HEK293 (cell line): ENCODE data around the gene ADA.

Experiments used
- CTCF ChIA-PET: fragments of 350-600 bp; formaldehyde crosslinking; extraction: SDS; loops from one replicate; lab custom pipeline; 2021; ENCODE audit warnings: antibody characterized with exemption; lab: Yijun Ruan, JAX
- POLR2A ChIA-PET: fragments of 300-600 bp; formaldehyde crosslinking; extraction: SDS; loops from one replicate; lab custom pipeline; 2020; ENCODE audit warnings: antibody characterized with exemption, inconsistent platforms; lab: Yijun Ruan, JAX
- H3K27ac ChIP-seq: fragments of 200-500 bp; sonication (Bioruptor generic); 2 replicates; pipeline ENCODE4 v1.5.1; 2014; ENCODE audit warnings: low read depth, low read length, control low read depth, inconsistent platforms; ENCODE audit errors: extremely low read depth
- H3K36me3 ChIP-seq, 2 experiments: fragments of 200-500 bp in 1 of 2; sonication (Bioruptor generic) in 1 of 2; 1 replicate in 1 of 2; 2 replicates in 1 of 2; pipeline ENCODE4 v1.5.1; 2014 to 2017; ENCODE audit warnings: inconsistent platforms in 2 of 2, low read length in 2 of 2; ENCODE audit not compliant: control insufficient read depth in 2 of 2, insufficient read depth in 1 of 2
- H3K4me1 ChIP-seq: fragments of 200-500 bp; sonication (Bioruptor generic); 2 replicates; pipeline ENCODE4 v1.5.1; 2014; ENCODE audit warnings: mild to moderate bottlenecking, low read length, inconsistent platforms; ENCODE audit not compliant: control insufficient read depth, insufficient read depth
- H3K4me3 ChIP-seq: 2 replicates; pipeline ENCODE4 v1.5.1; 2011; ENCODE audit warnings: low read depth, mild to moderate bottlenecking, control low read depth, low read length, moderate library complexity
- H3K9me3 ChIP-seq: fragments of 200-500 bp; sonication (Bioruptor generic); 2 replicates; pipeline ENCODE4 v1.5.1; 2014; ENCODE audit warnings: low read depth, low read length, inconsistent platforms; ENCODE audit not compliant: control insufficient read depth, insufficient read depth
- GLI4 ChIP-seq: fragments of 450-650 bp; formaldehyde crosslinking; IDR thresholded peaks from 2 replicates; pipeline ENCODE4 v1.5.1; 2016; ENCODE audit warnings: missing biosample characterization, missing genetic modification characterization
- SCRT1 ChIP-seq: fragments of 450-650 bp; formaldehyde crosslinking; IDR thresholded peaks from 2 replicates; pipeline ENCODE4 v1.5.1; 2016; ENCODE audit warnings: missing biosample characterization, missing genetic modification characterization, borderline replicate concordance
- SCRT2 ChIP-seq: fragments of 450-650 bp; formaldehyde crosslinking; IDR thresholded peaks from 2 replicates; pipeline ENCODE4 v1.5.1; 2016; ENCODE audit warnings: missing biosample characterization, missing genetic modification characterization
- TSHZ1 ChIP-seq: fragments of 450-650 bp; formaldehyde crosslinking; IDR thresholded peaks from 2 replicates; pipeline ENCODE4 v1.5.1; 2016; ENCODE audit warnings: missing biosample characterization, missing genetic modification characterization, borderline replicate concordance
- ZBTB48 ChIP-seq: fragments of 450-650 bp; formaldehyde crosslinking; IDR thresholded peaks from 2 replicates; pipeline ENCODE4 v1.5.1; 2016; ENCODE audit warnings: missing biosample characterization, missing genetic modification characterization
- ZFP69B ChIP-seq: fragments of 450-650 bp; formaldehyde crosslinking; IDR thresholded peaks from 2 replicates; pipeline ENCODE4 v1.5.1; 2016; ENCODE audit warnings: missing biosample characterization, missing genetic modification characterization
- ZNF10 ChIP-seq: fragments of 450-650 bp; formaldehyde crosslinking; IDR thresholded peaks from 2 replicates; pipeline ENCODE4 v1.5.1; 2017; ENCODE audit warnings: missing biosample characterization, missing genetic modification characterization
- ZNF26 ChIP-seq: fragments of 450-650 bp; formaldehyde crosslinking; IDR thresholded peaks from 2 replicates; pipeline ENCODE4 v1.5.1; 2016; ENCODE audit warnings: missing biosample characterization, missing genetic modification characterization
- ZNF280D ChIP-seq: fragments of 450-650 bp; formaldehyde crosslinking; IDR thresholded peaks from 2 replicates; pipeline ENCODE4 v1.5.1; 2016; ENCODE audit warnings: missing biosample characterization, missing genetic modification characterization
- ZNF362 ChIP-seq: fragments of 450-650 bp; formaldehyde crosslinking; IDR thresholded peaks from 2 replicates; pipeline ENCODE4 v1.5.1; 2016; ENCODE audit warnings: missing biosample characterization, missing genetic modification characterization
- ZNF391 ChIP-seq: fragments of 450-650 bp; formaldehyde crosslinking; IDR thresholded peaks from 2 replicates; pipeline ENCODE4 v1.5.1; 2016; ENCODE audit warnings: low read depth, missing biosample characterization, missing genetic modification characterization, borderline replicate concordance
- ZNF423 ChIP-seq: fragments of 450-650 bp; formaldehyde crosslinking; IDR thresholded peaks from 2 replicates; pipeline ENCODE4 v1.5.1; 2016; ENCODE audit warnings: missing biosample characterization, missing genetic modification characterization
- ZNF488 ChIP-seq: fragments of 450-650 bp; formaldehyde crosslinking; IDR thresholded peaks from 2 replicates; pipeline ENCODE4 v1.5.1; 2016; ENCODE audit warnings: missing biosample characterization, missing genetic modification characterization
- ZNF555 ChIP-seq: fragments of 450-650 bp; formaldehyde crosslinking; conservative IDR thresholded peaks from 2 replicates; pipeline ENCODE4 v1.5.1; 2017; ENCODE audit warnings: missing biosample characterization, mild to moderate bottlenecking, missing genetic modification characterization, inconsistent platforms
- ZNF658 ChIP-seq: fragments of 450-650 bp; formaldehyde crosslinking; IDR thresholded peaks from 2 replicates; pipeline ENCODE4; 2016; ENCODE audit warnings: missing biosample characterization, missing genetic modification characterization
- ZNF692 ChIP-seq: fragments of 450-650 bp; formaldehyde crosslinking; IDR thresholded peaks from 2 replicates; pipeline ENCODE4 v1.5.1; 2016; ENCODE audit warnings: missing biosample characterization, missing genetic modification characterization
- ZNF701 ChIP-seq: fragments of 450-650 bp; formaldehyde crosslinking; IDR thresholded peaks from 2 replicates; pipeline ENCODE4 v1.5.1; 2016; ENCODE audit warnings: missing biosample characterization, missing genetic modification characterization
- ZNF785 ChIP-seq: fragments of 450-650 bp; formaldehyde crosslinking; IDR thresholded peaks from 2 replicates; pipeline ENCODE4 v1.5.1; 2016; ENCODE audit warnings: missing biosample characterization, missing genetic modification characterization

Gene ADA

GRCh38 chr20:44629542-44629941 lies 22.0 kb downstream of the ADA start (continued):
- TF ChIP-seq ZNF785 (tag by site-specific recombination) (no peak), SCRT1 (tag by site-specific recombination) (no peak), ZNF488 (tag by site-specific recombination) (no peak), TSHZ1 (no peak), GLI4 (no peak)
- TF ChIP-seq, all 188 proteins: peak for 0

- H3K4me3 ChIP-seq, result no peak overlapping the region
- CTCF ChIA-PET, result interaction anchor here (1.5 kb wide), 1 partner anchor 9 kb away, joined by 5 read pairs; no protein-coding TSS in a partner anchor
- peaks cover 0 to 30% of the 10 kb centered on the region in 2 experiments; a peak in 2 of 3 replicates for H3K36me3 ChIP-seq
- H3K4me1 ChIP-seq, result no peaks in the 10 kb centered on the region
- H3K27ac ChIP-seq, result no peak overlapping the region
- TF ChIP-seq ZNF701 (tag by site-specific recombination) (no peak), ZNF692 (no peak)
- POLR2A ChIA-PET, result interaction anchor here (0.5 kb wide), 1 partner anchor 14 kb away, joined by 3 read pairs; no protein-coding TSS in a partner anchor
- H3K9me3 ChIP-seq, result no peaks in the 10 kb centered on the region
Measured at GRCh38 chr20:44629017-44629385, 22.5 kb downstream of the ADA start.

GRCh38 chr20:44627364-44628010 lies 24.0 kb downstream of the ADA start:
- peaks cover 0 to 40% of the 10 kb centered on the region in 2 experiments; a peak in 2 of 3 replicates for H3K36me3 ChIP-seq
- no peaks in the 10 kb centered on the region for H3K4me1 ChIP-seq
- CTCF ChIA-PET, result interaction anchor here (0.7 to 1.1 kb wide), 2 partner anchors 56 to 829 kb away, joined by 3 read pairs; no protein-coding TSS in a partner anchor
- H3K4me3 ChIP-seq, result no peak overlapping the region
- no peak overlapping the region for H3K27ac ChIP-seq
- no peaks in the 10 kb centered on the region for H3K9me3 ChIP-seq
- POLR2A ChIA-PET, result no interaction called here
- TF ChIP-seq ZNF423 (tag by site-specific recombination), result no peak
- TF ChIP-seq ZNF555 (tag by site-specific recombination), result no peak
- TF ChIP-seq ZNF26, result no peak
- TF ChIP-seq ZNF280D (tag by site-specific recombination), result no peak
- TF ChIP-seq ZBTB48 (tag by site-specific recombination), result no peak
- no peak for TF ChIP-seq ZNF362
- TF ChIP-seq ZNF10 (tag by site-specific recombination), result no peak
- no peak for TF ChIP-seq ZNF658 (tag by site-specific recombination)
- no peak for TF ChIP-seq ZFP69B (tag by site-specific recombination)
- TF ChIP-seq SCRT2 (tag by site-specific recombination), result no peak
- no peak for TF ChIP-seq ZNF391
